ENCODE results near the gene BTG1.

BTG1 gene

GRCh38 chr12:92123780-92124688, 21.6 kb downstream of the BTG1 start:
- Histone ChIP-seq H3K9me3 (replicated peaks in 1 of 2; ENCODE audit: control insufficient read depth in 2 of 2, insufficient read depth in 1 of 2, low read depth in 1 of 2, low read length in 2 of 2) (peaks cover 0 to 18% of the 10 kb centered on the region in 2 donors), H3K14ac (ENCODE audit: low read length) (no peak overlapping the region)

DNA sequence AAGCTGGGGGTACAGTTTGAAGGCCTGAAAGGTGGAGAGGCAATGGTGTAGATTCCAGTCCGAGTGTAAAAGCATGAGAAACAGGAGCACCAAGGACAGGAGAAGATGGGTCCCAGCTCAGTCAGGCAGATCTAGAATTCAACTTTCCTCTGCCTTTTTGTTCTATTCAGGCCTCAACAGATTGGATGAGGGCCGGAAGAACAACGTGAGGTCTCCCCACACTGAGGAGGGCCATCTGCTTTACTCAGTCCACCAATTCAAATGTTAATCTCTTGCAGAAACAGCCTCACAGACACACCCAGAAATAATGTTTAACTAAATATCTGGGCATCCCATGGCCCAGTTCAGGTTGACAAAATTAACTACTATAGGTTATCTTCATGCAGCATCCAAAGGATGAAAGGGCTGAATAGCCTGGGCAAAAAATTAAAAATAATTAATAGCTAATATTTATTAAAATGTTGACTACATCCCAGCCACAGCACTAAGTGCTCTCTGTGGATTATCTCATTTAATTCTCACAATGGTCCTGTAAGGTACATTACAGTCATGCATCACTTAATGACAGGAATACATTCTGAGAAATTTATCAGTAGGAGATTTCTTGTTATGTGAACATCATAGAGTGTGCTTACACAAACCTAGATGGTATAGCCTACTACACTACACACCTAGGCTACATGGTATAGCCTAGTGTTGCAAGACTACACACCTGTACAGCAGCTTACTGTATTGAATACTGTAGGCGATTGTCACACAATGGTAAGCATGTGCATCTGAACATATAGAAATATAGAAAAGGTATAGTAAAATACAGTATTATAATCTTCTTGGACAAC, 22.5 kb downstream of the BTG1 start:
- Histone ChIP-seq H2BK120ac (ENCODE audit: low read depth, low read length) (no peak overlapping the region), H2BK12ac (ENCODE audit: low read length) (no peak overlapping the region), H2AFZ (ENCODE audit: low read length) (no peak overlapping the region), H2BK5ac (ENCODE audit: low read length) (no peak overlapping the region), H3K27ac (replicated peaks; ENCODE audit: low read length) (no peak overlapping the region), H3K23ac (ENCODE audit: low read depth, low read length, poor library complexity) (no peak overlapping the region), H4K8ac (ENCODE audit: low read depth, low read length) (no peak overlapping the region), H3K4me3 (ENCODE audit: low read length in 2 of 2) (no peak overlapping the region), H3K27me3 (ENCODE audit: control insufficient read depth in 3 of 3, insufficient read depth in 3 of 3, low read depth in 1 of 3, low read length in 3 of 3) (no peaks in the 10 kb centered on the region), H2AK5ac (ENCODE audit: low read depth, low read length) (no peak overlapping the region), H3K9me3 (replicated peaks in 1 of 2; ENCODE audit: control insufficient read depth in 2 of 2, insufficient read depth in 1 of 2, low read depth in 1 of 2, low read length in 2 of 2) (peaks cover 0 to 16% of the 10 kb centered on the region in 2 donors), H3K4me1 (ENCODE audit: control insufficient read depth in 2 of 2, insufficient read depth in 1 of 2, low read depth in 1 of 2, low read length in 2 of 2) (no peaks in the 10 kb centered on the region), H3K36me3 (replicated peaks in 1 of 2; ENCODE audit: control insufficient read depth in 2 of 2, insufficient read depth in 2 of 2, low read length in 2 of 2) (peaks cover 0 to 6% of the 10 kb centered on the region in 2 donors), H3K4me2 (ENCODE audit: insufficient read depth, low read length, poor library complexity, severe bottlenecking) (no peak overlapping the region), H3K79me1 (ENCODE audit: low read depth, low read length) (peaks cover 3% of the 10 kb centered on the region), H4K91ac (ENCODE audit: low read depth, low read length, poor library complexity) (no peak overlapping the region), H3K14ac (ENCODE audit: low read length) (no peak overlapping the region), H2BK15ac (ENCODE audit: low read length) (no peak overlapping the region), H3K9ac (ENCODE audit: low read depth, low read length, poor library complexity) (no peak overlapping the region), H3K18ac (ENCODE audit: low read length) (no peak overlapping the region), H3K4ac (ENCODE audit: low read length) (no peak overlapping the region)
- no CpG with 5 or more reads among the region's 4 CpGs for WGBS, 2 donors (ENCODE audit: extremely low coverage in 2 of 2, insufficient read length in 2 of 2, insufficient replicate concordance in 1 of 2)
- no peak for DNase-seq (ENCODE audit: low spot score)

More at GRCh38 chr12:92123780-92124688, 21.6 kb downstream of the BTG1 start:
- H2BK15ac ChIP-seq (ENCODE audit: low read length) = no peak overlapping the region
- no peak overlapping the region for H3K27ac ChIP-seq (replicated peaks; ENCODE audit: low read length)
- DNase-seq (ENCODE audit: low spot score) = no peak
- H3K4me3 ChIP-seq (ENCODE audit: low read length in 2 of 2) = no peak overlapping the region
- no peak overlapping the region for H4K91ac ChIP-seq (ENCODE audit: low read depth, low read length, poor library complexity)
- H3K27me3 ChIP-seq (ENCODE audit: control insufficient read depth in 3 of 3, insufficient read depth in 3 of 3, low read depth in 1 of 3, low read length in 3 of 3) = no peaks in the 10 kb centered on the region
- H2AFZ ChIP-seq (ENCODE audit: low read length) = no peak overlapping the region
- H3K4me1 ChIP-seq (ENCODE audit: control insufficient read depth in 2 of 2, insufficient read depth in 1 of 2, low read depth in 1 of 2, low read length in 2 of 2) = no peaks in the 10 kb centered on the region
- no peak overlapping the region for H3K23ac ChIP-seq (ENCODE audit: low read depth, low read length, poor library complexity)
- no peak overlapping the region for H3K4ac ChIP-seq (ENCODE audit: low read length)
- H2BK12ac ChIP-seq (ENCODE audit: low read length) = no peak overlapping the region
- H3K36me3 ChIP-seq (replicated peaks in 1 of 2; ENCODE audit: control insufficient read depth in 2 of 2, insufficient read depth in 2 of 2, low read length in 2 of 2) = peaks cover 0 to 14% of the 10 kb centered on the region in 2 donors
- H2BK5ac ChIP-seq (ENCODE audit: low read length) = no peak overlapping the region
- peaks cover 3% of the 10 kb centered on the region for H3K79me1 ChIP-seq (ENCODE audit: low read depth, low read length)
- no peak overlapping the region for H3K18ac ChIP-seq (ENCODE audit: low read length)
- no peak overlapping the region for H3K4me2 ChIP-seq (ENCODE audit: insufficient read depth, low read length, poor library complexity, severe bottlenecking)
- no peak overlapping the region for H2AK5ac ChIP-seq (ENCODE audit: low read depth, low read length)
- no peak overlapping the region for H3K9ac ChIP-seq (ENCODE audit: low read depth, low read length, poor library complexity)
- no peak overlapping the region for H2BK120ac ChIP-seq (ENCODE audit: low read depth, low read length)
- WGBS, 2 donors (ENCODE audit: extremely low coverage in 2 of 2, insufficient read length in 2 of 2, insufficient replicate concordance in 1 of 2) = no CpG with 5 or more reads among the region's 2 CpGs
- H4K8ac ChIP-seq (ENCODE audit: low read depth, low read length) = no peak overlapping the region

DNA sequence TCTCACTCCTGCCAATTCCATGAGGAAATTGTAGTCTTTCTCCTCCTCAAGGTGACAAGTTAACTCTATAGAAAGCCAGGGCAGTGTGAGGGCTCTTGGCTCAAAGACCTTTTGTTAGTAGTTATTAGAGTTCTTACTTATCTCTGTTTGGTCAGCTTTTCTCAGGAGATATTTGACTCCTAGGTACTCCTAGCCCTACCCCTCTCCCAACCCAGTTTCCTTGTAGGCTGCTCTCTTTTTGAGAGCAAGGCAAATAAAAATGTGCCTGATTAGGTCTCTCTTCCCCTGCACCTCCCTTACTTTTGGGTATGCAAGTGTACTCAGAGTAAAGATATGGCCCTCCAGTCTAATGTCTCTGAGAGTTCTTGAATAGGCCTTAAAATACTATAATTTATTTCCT, 23.8 kb downstream of the BTG1 start:
- no peak for DNase-seq (ENCODE audit: low spot score)

More for the DNA sequence above, 23.8 kb downstream of the BTG1 start:
- H2AFZ ChIP-seq (ENCODE audit: low read length) = no peak overlapping the region
- peaks cover 0 to 3% of the 10 kb centered on the region in 2 donors for H3K36me3 ChIP-seq (replicated peaks in 1 of 2; ENCODE audit: control insufficient read depth in 2 of 2, insufficient read depth in 2 of 2, low read length in 2 of 2)
- no peak overlapping the region for H3K4me3 ChIP-seq (ENCODE audit: low read length in 2 of 2)
- H3K27me3 ChIP-seq (ENCODE audit: control insufficient read depth in 3 of 3, insufficient read depth in 3 of 3, low read depth in 1 of 3, low read length in 3 of 3) = no peaks in the 10 kb centered on the region
- H3K27ac ChIP-seq (replicated peaks; ENCODE audit: low read length) = no peak overlapping the region
- H3K79me1 ChIP-seq (ENCODE audit: low read depth, low read length) = peaks cover 3% of the 10 kb centered on the region
- H3K23ac ChIP-seq (ENCODE audit: low read depth, low read length, poor library complexity) = no peak overlapping the region
- H4K8ac ChIP-seq (ENCODE audit: low read depth, low read length) = no peak overlapping the region
- H4K91ac ChIP-seq (ENCODE audit: low read depth, low read length, poor library complexity) = no peak overlapping the region
- H2BK12ac ChIP-seq (ENCODE audit: low read length) = no peak overlapping the region
- peak overlapping the region; percentile 21 for H3K4me2 ChIP-seq (ENCODE audit: insufficient read depth, low read length, poor library complexity, severe bottlenecking)
- no peak overlapping the region for H3K14ac ChIP-seq (ENCODE audit: low read length)
- H2AK5ac ChIP-seq (ENCODE audit: low read depth, low read length) = no peak overlapping the region
- no peaks in the 10 kb centered on the region for H3K4me1 ChIP-seq (ENCODE audit: control insufficient read depth in 2 of 2, insufficient read depth in 1 of 2, low read depth in 1 of 2, low read length in 2 of 2)
- no peak overlapping the region for H2BK15ac ChIP-seq (ENCODE audit: low read length)
- peaks cover 0 to 15% of the 10 kb centered on the region in 2 donors for H3K9me3 ChIP-seq (replicated peaks in 1 of 2; ENCODE audit: control insufficient read depth in 2 of 2, insufficient read depth in 1 of 2, low read depth in 1 of 2, low read length in 2 of 2)
- H3K9ac ChIP-seq (ENCODE audit: low read depth, low read length, poor library complexity) = no peak overlapping the region
- H3K18ac ChIP-seq (ENCODE audit: low read length) = no peak overlapping the region
- no peak overlapping the region for H2BK120ac ChIP-seq (ENCODE audit: low read depth, low read length)
- H2BK5ac ChIP-seq (ENCODE audit: low read length) = no peak overlapping the region
- no peak overlapping the region for H3K4ac ChIP-seq (ENCODE audit: low read length)

Data from neuronal stem cell (in vitro differentiated cells).